WI38 (cell line): ENCODE results near the gene TNS4.

Source experiments
- H3K4me3 ChIP-seq: 2 replicates; pipeline ENCODE4 v1.5.1; 2011; ENCODE audit warnings: low read depth, mild to moderate bottlenecking, control low read depth, low read length
- TF ChIP-seq, protein P1 (sequence below): IDR thresholded peaks from 2 replicates; pipeline ENCODE4 v1.5.1; 2012; ENCODE audit warnings: low read depth, mild to moderate bottlenecking, control low read depth, low read length

Gene TNS4

GRCh38 chr17:40511667-40512220, 10.3 kb upstream of the TNS4 start:
- TF ChIP-seq, protein P1, sequence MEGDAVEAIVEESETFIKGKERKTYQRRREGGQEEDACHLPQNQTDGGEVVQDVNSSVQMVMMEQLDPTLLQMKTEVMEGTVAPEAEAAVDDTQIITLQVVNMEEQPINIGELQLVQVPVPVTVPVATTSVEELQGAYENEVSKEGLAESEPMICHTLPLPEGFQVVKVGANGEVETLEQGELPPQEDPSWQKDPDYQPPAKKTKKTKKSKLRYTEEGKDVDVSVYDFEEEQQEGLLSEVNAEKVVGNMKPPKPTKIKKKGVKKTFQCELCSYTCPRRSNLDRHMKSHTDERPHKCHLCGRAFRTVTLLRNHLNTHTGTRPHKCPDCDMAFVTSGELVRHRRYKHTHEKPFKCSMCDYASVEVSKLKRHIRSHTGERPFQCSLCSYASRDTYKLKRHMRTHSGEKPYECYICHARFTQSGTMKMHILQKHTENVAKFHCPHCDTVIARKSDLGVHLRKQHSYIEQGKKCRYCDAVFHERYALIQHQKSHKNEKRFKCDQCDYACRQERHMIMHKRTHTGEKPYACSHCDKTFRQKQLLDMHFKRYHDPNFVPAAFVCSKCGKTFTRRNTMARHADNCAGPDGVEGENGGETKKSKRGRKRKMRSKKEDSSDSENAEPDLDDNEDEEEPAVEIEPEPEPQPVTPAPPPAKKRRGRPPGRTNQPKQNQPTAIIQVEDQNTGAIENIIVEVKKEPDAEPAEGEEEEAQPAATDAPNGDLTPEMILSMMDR: no peak
- H3K4me3 ChIP-seq: no peak overlapping the region

DNA sequence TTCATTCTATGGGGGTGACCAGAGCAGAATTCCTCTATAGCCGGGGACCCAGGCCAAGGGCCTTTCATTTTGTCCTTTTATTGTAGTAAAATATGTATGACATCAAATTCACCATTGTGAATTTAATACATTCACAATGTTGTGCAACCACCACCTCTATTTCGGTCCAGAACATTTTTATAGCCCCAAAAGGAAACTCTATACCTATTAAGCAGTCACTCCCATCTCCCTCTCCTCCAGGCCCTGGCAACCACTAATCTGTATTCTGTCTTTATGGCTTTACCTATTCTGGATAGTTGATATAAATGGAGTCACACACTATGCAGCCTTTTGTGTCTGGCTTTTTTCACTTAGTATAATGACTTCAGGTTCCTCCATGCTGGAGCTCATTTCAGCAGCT, 9.7 kb upstream of the TNS4 start:
- no peak overlapping the region for H3K4me3 ChIP-seq
- TF ChIP-seq, protein P1: no peak

- H3K4me3 ChIP-seq: no peak overlapping the region
- TF ChIP-seq, protein P1: no peak
Measured at GRCh38 chr17:40510328-40510648, 8.9 kb upstream of the TNS4 start.

- no peak overlapping the region for H3K4me3 ChIP-seq
- TF ChIP-seq, protein P1: no peak
Measured at GRCh38 chr17:40509626-40510327, 8.4 kb upstream of the TNS4 start.

DNA sequence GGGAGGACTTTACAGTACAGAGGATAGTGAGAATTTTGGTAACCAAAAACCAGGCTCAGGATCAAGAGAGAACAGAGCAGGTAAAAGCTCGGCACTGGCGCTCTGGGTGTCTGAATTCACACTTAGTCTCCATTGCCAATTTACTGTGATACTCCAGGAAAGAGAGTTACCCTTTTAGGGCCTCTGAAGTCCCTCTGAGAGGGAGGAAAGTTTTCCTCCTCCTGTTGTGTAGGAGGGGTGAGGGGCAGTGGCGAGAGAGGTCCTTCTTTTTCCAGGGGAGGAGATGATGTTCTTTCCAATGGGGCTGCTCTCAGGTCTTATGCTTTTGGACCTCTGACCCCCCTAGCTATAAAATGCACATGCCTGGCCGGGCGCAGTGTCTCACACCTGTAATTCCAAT, 5.4 kb upstream of the TNS4 start:
- no peak overlapping the region for H3K4me3 ChIP-seq
- TF ChIP-seq, protein P1: no peak

DNA sequence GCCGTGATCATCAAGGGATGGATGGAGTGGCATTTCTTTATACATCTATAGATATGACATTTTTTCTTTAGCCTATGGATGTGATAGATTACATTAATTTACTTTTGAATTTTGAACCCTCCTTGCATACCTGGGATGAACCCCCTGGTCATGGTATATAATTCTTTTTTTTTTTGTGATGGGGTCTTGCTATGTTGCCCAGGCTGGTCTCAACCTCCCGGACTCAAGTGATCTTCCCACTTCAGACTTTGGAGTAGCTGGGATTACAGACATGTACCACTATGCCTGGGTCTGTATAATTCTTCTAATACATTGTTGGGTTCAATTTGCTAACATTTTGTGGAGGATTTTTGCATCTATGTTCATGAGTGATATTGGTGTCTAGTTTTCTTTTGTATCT, 1.7 kb upstream of the TNS4 start:
- no peak overlapping the region for H3K4me3 ChIP-seq
- TF ChIP-seq, protein P1: no peak

- no peak overlapping the region for H3K4me3 ChIP-seq
- TF ChIP-seq, protein P1: no peak
Measured at GRCh38 chr17:40502716-40503115, 1.3 kb upstream of the TNS4 start.
